IgD-negative memory B cell (primary cell): ENCODE measurements around the gene FRMD4A. TPM values are rescaled to one million over a fixed set of nuclear protein-coding genes. Genes with fewer than 3 reads are reported as not detected.
"Not testable (repeated sequence)": the region's sequence is repeated elsewhere in the genome, so short reads cannot be mapped to it uniquely, and the experiment has no call there.

ENCODE experiments used
- H3K27ac Mint-ChIP-seq, 3 donors: one replicate each; pipeline ENCODE4 v1.8.0; 2020 to 2022; ENCODE audit warnings: mild to moderate bottlenecking in 3 of 3, mixed read lengths in 3 of 3, moderate library complexity in 1 of 3
- H3K27me3 Mint-ChIP-seq: one replicate; pipeline ENCODE4 v1.8.0; 2021; ENCODE audit warnings: mixed read lengths
- H3K36me3 Mint-ChIP-seq: one replicate; pipeline ENCODE4 v1.8.0; 2020; ENCODE audit warnings: mild to moderate bottlenecking, mixed read lengths
- H3K4me1 Mint-ChIP-seq, 3 donors: one replicate each; pipeline ENCODE4 v1.8.0; 2020 to 2022; ENCODE audit warnings: mixed read lengths in 3 of 3, mild to moderate bottlenecking in 1 of 3
- H3K4me3 Mint-ChIP-seq, 4 donors: one replicate each; pipeline ENCODE4 v1.8.0; 2020 to 2022; ENCODE audit warnings: mild to moderate bottlenecking in 4 of 4, mixed read lengths in 4 of 4, moderate library complexity in 3 of 4
- H3K9me3 Mint-ChIP-seq, 3 donors: one replicate each; pipeline ENCODE4 v1.8.0; 2020 to 2021; ENCODE audit warnings: mixed read lengths in 3 of 3, mild to moderate bottlenecking in 1 of 3
- polyA plus RNA-seq: library from polyadenylated mRNA; unstranded; fragments of 300-500 nt; fragmentation: Illumina TruSeq; gene quantifications from one replicate; pipeline ENCODE4 v1.2.3, GENCODE V29; 2021

Gene FRMD4A
- polyA plus RNA-seq, 1 donor from 2014 or later = 1.7 TPM

GRCh38 chr10:14156104-14156503, 174.6 kb downstream of the FRMD4A start:
- H3K27ac Mint-ChIP-seq = no peak overlapping the region
- H3K4me3 Mint-ChIP-seq = no peak overlapping the region
- H3K36me3 Mint-ChIP-seq = no peaks in the 10 kb centered on the region
- H3K27me3 Mint-ChIP-seq = peaks cover 27% of the 10 kb centered on the region
- H3K4me1 Mint-ChIP-seq = peaks cover 0 to 3% (median 0%) of the 10 kb centered on the region in 3 donors
- H3K9me3 Mint-ChIP-seq = peaks cover 1 to 7% (median 6%) of the 10 kb centered on the region in 3 donors

GRCh38 chr10:14153570-14154055, 177.1 kb downstream of the FRMD4A start:
- H3K4me1 Mint-ChIP-seq = peaks cover 0 to 3% (median 0%) of the 10 kb centered on the region in 3 donors
- no peaks in the 10 kb centered on the region for H3K36me3 Mint-ChIP-seq
- peaks cover 27% of the 10 kb centered on the region for H3K27me3 Mint-ChIP-seq
- H3K4me3 Mint-ChIP-seq = peak overlapping the region in 1 of 4 donors; percentile 62
- no peak overlapping the region for H3K27ac Mint-ChIP-seq
- peaks cover 1 to 7% (median 6%) of the 10 kb centered on the region in 3 donors for H3K9me3 Mint-ChIP-seq

GRCh38 chr10:14151571-14151970, 179.2 kb downstream of the FRMD4A start:
- no peaks in the 10 kb centered on the region for H3K4me1 Mint-ChIP-seq
- H3K4me3 Mint-ChIP-seq = no peak overlapping the region
- no peak overlapping the region for H3K27ac Mint-ChIP-seq
- no peaks in the 10 kb centered on the region for H3K36me3 Mint-ChIP-seq
- peaks cover 1 to 7% (median 6%) of the 10 kb centered on the region in 3 donors for H3K9me3 Mint-ChIP-seq
- peaks cover 21% of the 10 kb centered on the region for H3K27me3 Mint-ChIP-seq

GRCh38 chr10:14150526-14150925, 180.2 kb downstream of the FRMD4A start:
- peak overlapping the region in 1 of 3 donors; percentile 0 for H3K27ac Mint-ChIP-seq
- H3K27me3 Mint-ChIP-seq = peaks cover 28% of the 10 kb centered on the region
- H3K9me3 Mint-ChIP-seq = peaks cover 1 to 2% (median 1%) of the 10 kb centered on the region in 3 donors
- H3K4me3 Mint-ChIP-seq = no peak overlapping the region
- H3K4me1 Mint-ChIP-seq = no peaks in the 10 kb centered on the region
- H3K36me3 Mint-ChIP-seq = no peaks in the 10 kb centered on the region

GRCh38 chr10:14146501-14146900, 184.2 kb downstream of the FRMD4A start:
- Mint-ChIP-seq H3K36me3 (no peaks in the 10 kb centered on the region), H3K27me3 (peaks cover 33% of the 10 kb centered on the region), H3K27ac (no peak overlapping the region), H3K9me3 (no peaks in the 10 kb centered on the region), H3K4me1 (peaks cover 0 to 3% (median 0%) of the 10 kb centered on the region in 3 donors), H3K4me3 (no peak overlapping the region)

GRCh38 chr10:14146025-14146424, 184.7 kb downstream of the FRMD4A start:
- Mint-ChIP-seq H3K9me3 (no peaks in the 10 kb centered on the region), H3K27me3 (peaks cover 32% of the 10 kb centered on the region), H3K27ac (peak overlapping the region in 1 of 3 donors; percentile 49), H3K36me3 (no peaks in the 10 kb centered on the region), H3K4me1 (peaks cover 0 to 3% (median 0%) of the 10 kb centered on the region in 3 donors), H3K4me3 (no peak overlapping the region)

GRCh38 chr10:14144451-14144850, 186.3 kb downstream of the FRMD4A start:
- Mint-ChIP-seq H3K27ac (no peak overlapping the region), H3K27me3 (peaks cover 35% of the 10 kb centered on the region), H3K36me3 (no peaks in the 10 kb centered on the region), H3K4me1 (peaks cover 0 to 3% (median 0%) of the 10 kb centered on the region in 3 donors), H3K9me3 (no peaks in the 10 kb centered on the region), H3K4me3 (no peak overlapping the region)

- H3K27ac Mint-ChIP-seq = no peak overlapping the region
- no peaks in the 10 kb centered on the region for H3K36me3 Mint-ChIP-seq
- no peak overlapping the region for H3K4me3 Mint-ChIP-seq
- peaks cover 32% of the 10 kb centered on the region for H3K27me3 Mint-ChIP-seq
- H3K4me1 Mint-ChIP-seq = peaks cover 0 to 3% (median 0%) of the 10 kb centered on the region in 3 donors
- H3K9me3 Mint-ChIP-seq = no peaks in the 10 kb centered on the region
Observed at GRCh38 chr10:14142606-14143250, 188.0 kb downstream of the FRMD4A start.

- Mint-ChIP-seq H3K36me3 (no peaks in the 10 kb centered on the region), H3K27ac (no peak overlapping the region), H3K9me3 (no peaks in the 10 kb centered on the region), H3K4me3 (no peak overlapping the region), H3K27me3 (peaks cover 32% of the 10 kb centered on the region), H3K4me1 (peaks cover 0 to 3% (median 0%) of the 10 kb centered on the region in 3 donors)
Observed at GRCh38 chr10:14141283-14141682, 189.4 kb downstream of the FRMD4A start.

- Mint-ChIP-seq H3K9me3 (peaks cover 0 to 1% (median 0%) of the 10 kb centered on the region in 3 donors), H3K4me3 (no peak overlapping the region), H3K36me3 (no peaks in the 10 kb centered on the region), H3K27me3 (peaks cover 16% of the 10 kb centered on the region), H3K27ac (no peak overlapping the region), H3K4me1 (no peaks in the 10 kb centered on the region)
Observed at GRCh38 chr10:14137391-14137790, 193.3 kb downstream of the FRMD4A start.

- H3K36me3 Mint-ChIP-seq, H3K27ac Mint-ChIP-seq: not testable (repeated sequence)
Observed at GRCh38 chr10:14135196-14135595, 195.5 kb downstream of the FRMD4A start.

GRCh38 chr10:14134275-14134674, 196.4 kb downstream of the FRMD4A start:
- H3K4me1 Mint-ChIP-seq = no peaks in the 10 kb centered on the region
- peaks cover 0 to 1% (median 0%) of the 10 kb centered on the region in 3 donors for H3K9me3 Mint-ChIP-seq
- H3K36me3 Mint-ChIP-seq = peaks cover 2% of the 10 kb centered on the region
- no peak overlapping the region for H3K27ac Mint-ChIP-seq
- H3K4me3 Mint-ChIP-seq = no peak overlapping the region
- peaks cover 8% of the 10 kb centered on the region for H3K27me3 Mint-ChIP-seq

More at GRCh38 chr10:14135196-14135595, 195.5 kb downstream of the FRMD4A start:
- H3K4me3 Mint-ChIP-seq, H3K9me3 Mint-ChIP-seq, H3K27me3 Mint-ChIP-seq, H3K4me1 Mint-ChIP-seq: not testable (repeated sequence)

GRCh38 chr10:14131261-14131960, 199.3 kb downstream of the FRMD4A start:
- Mint-ChIP-seq H3K4me1 (peaks cover 7 to 13% (median 10%) of the 10 kb centered on the region in 3 donors), H3K4me3 (no peak overlapping the region), H3K27ac (no peak overlapping the region), H3K9me3 (peaks cover 0 to 1% (median 0%) of the 10 kb centered on the region in 3 donors), H3K27me3 (peaks cover 3% of the 10 kb centered on the region), H3K36me3 (peaks cover 2% of the 10 kb centered on the region)

GRCh38 chr10:14129770-14130169, 201.0 kb downstream of the FRMD4A start:
- Mint-ChIP-seq H3K9me3 (peaks cover 0 to 1% (median 0%) of the 10 kb centered on the region in 3 donors), H3K36me3 (peaks cover 2% of the 10 kb centered on the region), H3K4me1 (peaks cover 7 to 15% (median 10%) of the 10 kb centered on the region in 3 donors), H3K27ac (no peak overlapping the region), H3K4me3 (no peak overlapping the region), H3K27me3 (peaks cover 3% of the 10 kb centered on the region)

- no peaks in the 10 kb centered on the region for H3K9me3 Mint-ChIP-seq
- H3K27ac Mint-ChIP-seq = no peak overlapping the region
- H3K36me3 Mint-ChIP-seq = peaks cover 2% of the 10 kb centered on the region
- H3K4me3 Mint-ChIP-seq = peak overlapping the region in 3 of 4 donors; percentile 39 to 60 (median 59)
- H3K27me3 Mint-ChIP-seq = peaks cover 1% of the 10 kb centered on the region
- peaks cover 7 to 15% (median 10%) of the 10 kb centered on the region in 3 donors for H3K4me1 Mint-ChIP-seq
Observed at GRCh38 chr10:14128519-14128918, 202.2 kb downstream of the FRMD4A start.
